PC-3 (cell line): ENCODE results near the gene GPR21. TPM values are rescaled to one million over a fixed set of nuclear protein-coding genes. Genes with fewer than 3 reads are reported as not detected.

ENCODE experiments used
- ATAC-seq: fragments of 200-7000 bp; cut with Tn5 transposase; 2 replicates; pipeline ENCODE4 v1.9.1; 2020; ENCODE audit warnings: mild to moderate bottlenecking, moderate library complexity
- BruUV-seq: library from RNA; stranded (reverse); fragments of 400-500 nt; replicated peaks from 2 replicates; lab custom pipeline; 2021; lab: Mats Ljungman, UMichigan
- CTCF ChIA-PET: fragments of 300-600 bp; sonication (Branson Sonifier 250); formaldehyde crosslinking; loops from one replicate; lab custom pipeline; 2022; ENCODE audit warnings: antibody characterized with exemption; lab: Charles Lee
- POLR2A ChIA-PET: fragments of 300-600 bp; sonication (Branson Sonifier 250); formaldehyde crosslinking; loops from one replicate; lab custom pipeline; 2022; ENCODE audit warnings: antibody characterized with exemption; ENCODE audit not compliant: unreplicated experiment; lab: Charles Lee
- DNase-seq: peaks from one replicate; pipeline ENCODE4 v3.0.0-alpha.2; 2015
- H2AFZ ChIP-seq: fragments of 300-600 bp; sonication (generic); 2 replicates; pipeline ENCODE4 v1.6.0; 2016; ENCODE audit warnings: antibody characterized with exemption, low read length
- H3F3A ChIP-seq: fragments of 300-600 bp; sonication (generic); one replicate; pipeline ENCODE4 v1.6.0; 2017; ENCODE audit warnings: antibody characterized with exemption, low read length, control low read depth, mild to moderate bottlenecking; ENCODE audit not compliant: unreplicated experiment
- H3K27ac ChIP-seq: fragments of 300-600 bp; sonication (generic); 2 replicates; pipeline ENCODE4 v1.5.1; 2016; ENCODE audit warnings: mild to moderate bottlenecking, low read length
- H3K27me3 ChIP-seq: fragments of 300-600 bp; sonication (generic); 2 replicates; pipeline ENCODE4 v1.6.1; 2016; ENCODE audit warnings: low read length, mixed read lengths
- H3K36me3 ChIP-seq: fragments of 300-600 bp; sonication (generic); 2 replicates; pipeline ENCODE4 v1.6.1; 2016; ENCODE audit warnings: low read depth, mixed run types, low read length, mixed read lengths
- H3K4me1 ChIP-seq: fragments of 300-600 bp; sonication (generic); 2 replicates; pipeline ENCODE4 v1.5.1; 2016; ENCODE audit warnings: low read length; ENCODE audit not compliant: insufficient read depth
- H3K4me2 ChIP-seq: fragments of 300-600 bp; sonication (generic); 2 replicates; pipeline ENCODE4 v1.6.0; 2016; ENCODE audit warnings: low read length
- H3K4me3 ChIP-seq: fragments of 300-600 bp; sonication (generic); 2 replicates; pipeline ENCODE4 v1.5.1; 2016; ENCODE audit warnings: mild to moderate bottlenecking, low read length, mixed read lengths
- H3K79me2 ChIP-seq: fragments of 300-600 bp; sonication (generic); 2 replicates; pipeline ENCODE4 v1.6.1; 2017; ENCODE audit warnings: low read length, mixed read lengths
- H3K9ac ChIP-seq: fragments of 300-600 bp; sonication (generic); 2 replicates; pipeline ENCODE4 v1.6.0; 2016; ENCODE audit warnings: mild to moderate bottlenecking, low read length
- H3K9me2 ChIP-seq: fragments of 300-600 bp; sonication (generic); replicated peaks from 2 replicates; pipeline ENCODE4 v1.6.1; 2016; ENCODE audit warnings: mixed run types, low read length, mixed read lengths
- H3K9me3 ChIP-seq: fragments of 300-600 bp; sonication (generic); 2 replicates; pipeline ENCODE4 v1.6.1; 2016; ENCODE audit warnings: low read length, mixed read lengths
- H4K20me1 ChIP-seq: fragments of 300-600 bp; sonication (generic); 2 replicates; pipeline ENCODE4 v1.6.1; 2016; ENCODE audit warnings: low read length, mixed read lengths
- CTCF ChIP-seq: fragments of 300-600 bp; sonication (generic); conservative IDR thresholded peaks from 2 replicates; pipeline ENCODE4 v1.5.1; 2017; ENCODE audit warnings: antibody characterized with exemption, low read depth, mild to moderate bottlenecking, low read length
- EZH2 ChIP-seq: fragments of 300-600 bp; sonication (generic); IDR thresholded peaks from one replicate; pipeline ENCODE4 v1.6.1; 2017; ENCODE audit warnings: antibody characterized with exemption, mild to moderate bottlenecking, low read length; ENCODE audit not compliant: unreplicated experiment
- EZH2phosphoT487 ChIP-seq: fragments of 300-600 bp; sonication (generic); IDR thresholded peaks from 2 replicates; pipeline ENCODE4 v1.6.1; 2018; ENCODE audit warnings: mild to moderate bottlenecking, antibody characterized with exemption, low read length, borderline replicate concordance
- intact Hi-C: fragments of 100-400 bp; cut with micrococcal nuclease; formaldehyde crosslinking; loops from 2 replicates; pipeline ENCODE4 v1.9.0; 2023
- total RNA-seq: library from RNA; depleted of rRNA; stranded (reverse); fragments of >200 nt; gene quantifications from 2 replicates; pipeline ENCODE4 v1.2.3, GENCODE V29; 2014

The GPR21 gene
- total RNA-seq, 1 experiment from 2014 or later: 0.15 TPM

DNA sequence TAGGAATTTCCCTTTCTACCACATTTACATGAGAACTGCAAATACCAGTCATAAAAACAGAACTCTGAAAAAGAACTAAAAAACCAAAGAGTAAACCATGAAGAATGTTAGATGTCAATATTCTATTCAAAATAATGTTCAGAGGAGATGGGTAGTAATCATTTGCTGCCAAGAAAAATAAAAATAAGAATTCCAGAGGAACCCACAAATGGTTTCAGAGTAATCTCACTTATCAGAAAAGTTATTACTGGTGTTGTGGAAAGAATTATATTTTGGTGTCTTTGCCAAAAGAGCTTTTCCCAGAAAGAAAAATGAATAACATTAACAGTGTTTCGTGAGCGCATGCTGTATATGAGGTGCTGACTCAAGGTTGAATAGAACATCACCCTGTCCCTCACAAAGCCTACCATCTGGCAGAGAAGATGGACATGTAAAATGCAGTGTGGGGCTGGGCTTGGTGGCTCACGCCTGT lies 35.6 kb downstream of the GPR21 start:
- no peaks in the 10 kb centered on the region for H3K27me3 ChIP-seq
- H2AFZ ChIP-seq: no peak overlapping the region
- ChIA-PET CTCF (no interaction called here), POLR2A (no interaction called here)
- H3K79me2 ChIP-seq: no peaks in the 10 kb centered on the region
- no peaks in the 10 kb centered on the region for H3F3A ChIP-seq
- no peak overlapping the region for H3K4me3 ChIP-seq
- ATAC-seq (no peak), DNase-seq (no peak)
- TF ChIP-seq EZH2phosphoT487: no peak
- TF ChIP-seq EZH2: no peak
- TF ChIP-seq CTCF: no peak
- peaks cover 2% of the 10 kb centered on the region; the same call in 1 of the 2 replicates for H3K36me3 ChIP-seq
- no peaks in the 10 kb centered on the region for H3K4me1 ChIP-seq
- no TSS peak for BruUV-seq
- no peaks in the 10 kb centered on the region for H3K9me2 ChIP-seq
- H3K9me3 ChIP-seq: no peaks in the 10 kb centered on the region
- H3K4me2 ChIP-seq: no peak overlapping the region
- intact Hi-C loops: no loop called here
- H3K27ac ChIP-seq: no peak overlapping the region
- no peak overlapping the region for H3K9ac ChIP-seq
- H4K20me1 ChIP-seq: no peaks in the 10 kb centered on the region

DNA sequence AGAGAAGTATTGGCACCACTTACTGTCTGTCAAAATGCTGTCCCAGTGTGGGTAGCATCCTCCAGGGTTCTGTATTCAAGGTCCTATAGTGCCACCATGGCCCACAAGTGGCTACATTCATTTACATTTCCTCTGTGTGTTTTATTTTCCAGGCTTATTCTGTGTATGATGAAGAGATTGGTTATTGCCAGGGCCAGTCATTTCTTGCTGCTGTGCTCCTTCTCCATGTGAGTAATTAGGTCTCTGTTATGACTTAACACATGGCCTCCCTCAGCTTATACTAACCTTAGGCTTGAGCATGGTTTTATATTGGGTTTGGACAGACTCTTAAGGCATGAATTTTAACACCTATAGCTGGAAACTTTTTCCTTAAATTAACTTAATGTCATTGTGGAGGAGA lies 36.7 kb downstream of the GPR21 start:
- no peak overlapping the region for H3K27ac ChIP-seq
- H3K9me2 ChIP-seq: no peaks in the 10 kb centered on the region
- BruUV-seq: no TSS peak
- H4K20me1 ChIP-seq: no peaks in the 10 kb centered on the region
- no peak overlapping the region for H2AFZ ChIP-seq
- H3K9ac ChIP-seq: no peak overlapping the region
- POLR2A ChIA-PET: no interaction called here
- intact Hi-C loops: no loop called here
- H3K36me3 ChIP-seq: peaks cover 2% of the 10 kb centered on the region; the same call in 1 of the 2 replicates
- no peaks in the 10 kb centered on the region for H3K9me3 ChIP-seq
- no peak overlapping the region for H3K4me2 ChIP-seq
- no peaks in the 10 kb centered on the region for H3K79me2 ChIP-seq
- no peaks in the 10 kb centered on the region for H3K27me3 ChIP-seq
- no peak overlapping the region for H3K4me3 ChIP-seq
- no peaks in the 10 kb centered on the region for H3K4me1 ChIP-seq
- CTCF ChIA-PET: no interaction called here
- TF ChIP-seq CTCF (no peak), EZH2 (no peak), EZH2phosphoT487 (no peak)
- no peaks in the 10 kb centered on the region for H3F3A ChIP-seq
- DNase-seq: no peak
- no peak for ATAC-seq

DNA sequence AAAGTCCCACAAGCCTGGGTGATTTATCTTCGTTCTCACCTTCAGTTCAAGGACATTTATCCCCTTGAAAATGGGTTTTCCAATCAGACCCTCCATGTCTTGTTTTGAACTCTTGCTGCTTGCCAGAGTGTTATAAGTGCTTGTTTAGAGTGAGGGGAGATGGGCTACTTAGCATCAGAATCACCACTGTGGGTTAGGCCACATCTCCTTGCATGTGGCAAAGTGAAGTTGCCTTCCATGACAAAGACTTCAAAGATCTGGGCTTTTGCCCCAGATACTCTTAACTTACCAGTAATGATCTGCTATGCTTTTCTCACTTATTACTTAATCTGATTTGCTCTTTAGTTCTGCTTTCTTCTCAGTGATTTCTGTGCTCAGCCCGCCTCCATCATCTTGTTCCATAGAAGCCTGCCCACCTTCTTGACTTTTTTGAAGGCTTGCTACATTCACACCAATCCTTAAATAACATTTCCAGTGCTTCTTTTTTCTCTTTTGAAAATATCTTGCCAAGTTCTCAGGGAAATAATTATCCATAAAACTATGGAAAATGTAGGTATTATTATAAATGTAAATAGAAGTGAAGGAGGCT lies 39.0 kb downstream of the GPR21 start:
- no peaks in the 10 kb centered on the region for H3K27me3 ChIP-seq
- no peaks in the 10 kb centered on the region for H3K4me1 ChIP-seq
- H3K27ac ChIP-seq: no peak overlapping the region
- H3F3A ChIP-seq: no peaks in the 10 kb centered on the region
- POLR2A ChIA-PET: no interaction called here
- DNase-seq (no peak), ATAC-seq (no peak)
- CTCF ChIA-PET: no interaction called here
- TF ChIP-seq CTCF (no peak), EZH2phosphoT487 (no peak), EZH2 (no peak)
- BruUV-seq: no TSS peak
- H3K4me3 ChIP-seq: no peak overlapping the region
- no peak overlapping the region for H3K9ac ChIP-seq
- H3K79me2 ChIP-seq: no peaks in the 10 kb centered on the region
- no peaks in the 10 kb centered on the region; the same call in 1 of the 2 replicates for H3K36me3 ChIP-seq
- H3K4me2 ChIP-seq: no peak overlapping the region
- intact Hi-C loops: no loop called here
- H3K9me3 ChIP-seq: no peaks in the 10 kb centered on the region
- H2AFZ ChIP-seq: no peak overlapping the region
- no peaks in the 10 kb centered on the region for H4K20me1 ChIP-seq
- no peaks in the 10 kb centered on the region for H3K9me2 ChIP-seq
